NCI-H146 treated with DMSO at 0.1 percent for 48 hours (cell line): Measurements from ENCODE around the gene OVCH2.
A peak's percentile ranks its signal among the peaks of the same experiment; 100 is the strongest.
"Not testable (repeated sequence)": the region's sequence is repeated elsewhere in the genome, so short reads cannot be mapped to it uniquely, and the experiment has no call there.

Experiments
- DNase-seq: peaks from one replicate; lab custom pipeline; 2025; ENCODE audit not compliant: unreplicated experiment; lab: John Stamatoyannopoulos, UW

OVCH2 gene

DNA sequence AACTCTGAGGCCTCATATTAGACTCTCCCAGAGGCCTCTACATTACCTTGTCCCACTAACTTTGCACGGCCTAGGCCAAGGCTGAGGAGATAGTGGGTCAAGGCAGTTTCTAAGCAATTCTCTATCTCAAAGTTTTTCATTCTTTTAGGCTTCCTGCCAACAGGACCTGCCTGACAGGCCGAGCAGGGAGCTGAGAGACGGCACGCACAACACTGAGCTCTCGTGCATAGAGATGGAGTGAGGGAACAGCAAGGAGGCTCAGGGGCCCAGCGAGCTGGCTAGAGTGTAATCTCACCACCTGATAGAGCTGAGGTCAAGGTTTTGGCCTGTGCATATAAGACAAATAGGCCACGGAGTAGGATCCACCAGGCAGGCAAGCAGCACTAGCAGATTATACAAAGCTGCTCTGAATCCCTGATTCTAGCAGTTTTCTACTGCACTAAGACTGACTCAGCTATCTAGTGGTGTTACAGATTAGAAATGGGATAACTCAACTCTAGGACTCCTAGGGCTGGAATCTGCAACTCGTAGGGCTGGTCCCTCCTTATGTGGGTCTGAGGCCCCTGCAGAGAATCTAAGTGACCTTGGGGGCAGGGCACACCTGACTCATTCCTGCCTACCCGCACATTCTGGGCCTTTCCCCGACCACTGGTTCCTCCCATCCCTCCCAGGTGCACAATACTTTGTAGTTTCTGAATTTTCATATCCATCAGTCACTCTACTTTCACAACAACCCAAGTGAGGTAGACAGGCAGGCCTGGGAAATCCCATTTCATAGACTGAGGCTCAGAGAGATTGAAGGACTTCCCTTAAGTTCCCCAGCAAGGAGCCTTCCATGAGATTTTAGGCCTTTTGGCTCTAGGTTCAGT lies 34.7 kb downstream of the OVCH2 start:
- no peak for DNase-seq

DNA sequence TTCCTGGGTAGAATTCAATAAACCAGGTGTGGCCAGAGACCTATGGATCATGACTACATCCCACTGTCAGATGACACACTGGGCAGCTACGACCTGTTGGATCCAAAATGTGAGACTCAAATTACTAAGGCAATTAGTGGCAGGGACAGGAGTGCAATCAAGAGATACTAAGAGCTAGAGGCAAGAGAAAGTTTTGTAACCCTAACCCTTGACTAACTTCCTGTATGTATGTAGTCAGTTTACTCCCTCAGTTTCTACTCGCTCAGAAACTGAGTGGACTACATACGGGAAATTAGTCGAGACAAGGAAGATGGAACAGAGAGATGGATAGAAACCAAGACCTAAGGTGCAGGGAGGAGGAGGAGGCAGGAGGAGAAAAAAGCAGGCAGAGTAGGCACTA lies 35.6 kb downstream of the OVCH2 start:
- DNase-seq, result no peak

DNA sequence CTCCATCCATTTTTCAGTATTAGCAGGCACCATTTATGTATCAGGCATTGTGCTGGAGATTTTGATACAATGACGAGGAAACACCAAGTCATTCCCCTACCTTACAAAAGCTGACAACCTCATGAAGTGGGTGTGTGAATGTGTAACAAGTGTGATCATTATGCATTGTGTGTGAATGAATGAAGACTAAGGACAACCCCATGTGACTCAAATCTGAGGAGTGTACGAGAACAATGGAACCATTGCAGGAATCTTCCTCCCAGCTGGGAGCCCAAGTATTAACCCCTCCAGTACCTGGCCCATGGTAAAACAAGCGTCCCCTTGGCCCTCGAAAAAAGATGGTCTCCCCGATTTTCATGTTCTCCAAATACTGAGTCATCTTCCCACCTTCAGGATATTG lies 37.4 kb downstream of the OVCH2 start:
- no peak for DNase-seq

DNA sequence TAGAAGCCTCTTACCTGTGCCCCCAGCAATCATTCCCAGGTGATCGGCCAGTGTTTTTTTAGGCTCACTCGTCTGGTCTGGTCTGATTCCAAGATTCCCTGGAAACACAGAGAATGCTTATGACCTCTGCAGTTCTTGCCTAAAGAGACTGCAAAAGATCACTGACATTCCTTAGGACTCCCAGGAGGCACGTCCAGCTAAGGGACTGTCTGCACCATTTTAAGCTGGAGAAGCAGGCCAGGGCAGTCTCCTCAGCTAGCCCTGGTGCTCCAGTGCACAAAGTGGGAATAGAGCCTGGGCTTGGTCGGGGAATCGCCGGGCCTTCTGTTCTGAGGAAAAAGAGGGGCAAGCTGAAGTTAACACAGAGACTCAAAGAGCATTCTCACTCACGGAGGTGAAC lies 37.8 kb downstream of the OVCH2 start:
- DNase-seq, result no peak

DNA sequence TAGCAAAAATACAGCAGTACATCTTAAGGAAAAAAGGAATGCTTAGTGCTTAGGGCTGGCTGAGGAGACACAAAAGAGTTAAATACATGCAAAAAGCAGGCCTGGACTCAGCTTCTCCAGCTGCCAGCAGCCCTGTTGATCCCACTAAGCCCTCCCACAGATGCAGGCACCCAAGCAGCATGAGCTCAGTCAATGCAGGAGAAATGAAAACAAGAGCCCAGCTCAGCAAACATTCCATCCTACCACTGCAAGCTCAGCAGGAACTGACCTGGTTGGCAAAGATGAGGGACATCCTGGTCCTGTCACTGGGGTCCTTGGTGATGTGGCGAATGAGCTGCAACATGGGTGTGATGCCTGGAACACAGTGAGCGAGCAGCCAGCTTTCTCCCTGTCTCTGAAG lies 38.8 kb downstream of the OVCH2 start:
- no peak for DNase-seq

- DNase-seq, result no peak
These were observed 39.9 kb downstream of the OVCH2 start for GRCh38 chr11:7666292-7666866.

DNA sequence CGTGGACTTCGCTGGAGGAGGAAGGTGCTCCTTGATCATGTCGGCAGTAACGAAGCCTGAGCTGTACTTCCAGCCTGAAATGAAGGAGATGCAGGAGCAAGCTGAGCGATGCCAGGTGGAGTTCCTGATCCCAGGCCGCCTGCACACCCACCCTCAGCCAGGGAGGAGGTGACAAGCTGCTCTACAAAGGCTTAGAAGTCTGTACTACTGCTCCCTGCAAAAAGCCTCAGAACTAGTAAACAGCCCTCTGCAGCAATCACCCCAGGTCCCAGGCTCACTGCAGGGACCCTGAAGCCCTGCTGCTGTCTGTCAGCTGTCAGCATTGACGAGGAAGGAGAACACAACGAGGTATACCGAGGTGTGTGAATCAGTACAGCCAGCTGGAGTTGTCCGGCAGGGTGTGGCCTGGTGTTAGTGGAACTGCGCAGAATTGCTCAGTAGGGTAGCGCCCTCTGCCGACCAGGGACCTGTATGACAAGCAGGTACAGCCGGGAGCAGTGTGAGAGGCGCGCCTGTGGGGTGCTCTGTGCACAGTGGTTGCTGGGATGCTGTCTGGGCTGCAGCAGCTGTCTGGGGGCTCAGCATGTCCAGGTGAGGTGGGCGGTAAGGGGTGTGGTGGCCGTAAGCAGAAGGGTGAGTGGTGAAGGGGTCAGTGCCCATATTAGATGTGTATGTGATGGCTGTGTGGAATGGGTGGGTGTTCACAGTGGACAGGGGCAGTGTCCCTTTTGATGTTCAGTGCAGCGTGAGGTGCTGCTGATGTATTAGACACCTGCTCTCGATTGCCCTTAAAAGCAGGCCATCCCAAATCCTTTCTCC lies 40.6 kb downstream of the OVCH2 start:
- peak; percentile 21 for DNase-seq

DNA sequence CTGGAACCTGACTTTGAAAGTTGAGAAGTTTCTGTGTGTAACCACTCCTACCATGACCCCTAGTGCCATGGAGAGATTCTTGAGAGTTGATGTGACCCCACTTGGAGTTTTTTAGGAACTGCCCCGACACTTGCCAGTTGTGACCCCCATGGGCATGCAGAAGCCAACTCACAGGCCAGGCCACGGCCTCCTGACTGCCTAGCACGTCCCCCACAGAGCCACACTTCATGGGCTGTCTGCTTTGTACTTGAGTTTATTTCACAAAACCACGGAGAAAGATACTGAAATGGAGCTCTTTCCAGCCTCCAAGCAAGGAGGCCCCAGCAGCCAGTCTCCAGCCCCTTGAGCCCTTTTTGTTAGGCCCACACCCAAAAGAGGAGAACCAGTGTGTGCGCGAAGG lies 41.4 kb downstream of the OVCH2 start:
- no peak for DNase-seq

GRCh38 chr11:7663531-7663930 lies 42.7 kb downstream of the OVCH2 start:
- not testable (repeated sequence) for DNase-seq

DNA sequence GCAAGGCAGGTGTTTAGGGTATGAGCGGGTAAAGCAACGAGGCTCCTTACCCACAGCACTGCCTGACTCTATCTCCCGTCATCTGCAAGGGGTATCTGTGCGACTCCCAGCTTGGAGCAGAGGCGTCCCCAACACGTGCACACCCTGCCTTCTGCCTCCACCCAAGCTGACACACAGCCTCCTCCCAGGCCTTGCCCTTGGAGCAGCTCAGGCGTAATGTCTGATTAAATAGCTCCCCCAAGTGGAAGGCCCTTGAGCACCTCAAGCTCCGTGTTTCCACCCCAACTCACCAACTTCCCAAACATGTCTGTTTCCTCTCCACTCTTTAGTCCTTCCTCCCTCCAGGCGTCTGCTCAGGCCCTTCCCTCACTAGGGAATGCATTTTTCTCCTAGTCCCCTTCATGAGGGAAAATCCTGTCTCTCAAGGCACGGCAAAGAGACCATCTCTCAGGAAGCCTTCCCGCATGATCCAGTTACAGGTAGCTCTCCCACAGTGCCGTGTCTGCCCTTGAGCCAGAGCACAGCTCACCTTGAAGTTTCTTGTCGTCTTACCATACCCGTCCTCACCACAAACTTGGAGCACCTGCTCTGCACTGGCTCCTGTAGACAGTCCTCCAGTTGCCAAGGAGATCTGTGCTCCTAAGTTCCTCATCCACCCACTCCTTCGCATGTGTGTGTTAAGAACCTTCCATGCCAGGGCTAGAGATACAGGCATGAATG lies 48.8 kb downstream of the OVCH2 start:
- DNase-seq, result no peak

DNA sequence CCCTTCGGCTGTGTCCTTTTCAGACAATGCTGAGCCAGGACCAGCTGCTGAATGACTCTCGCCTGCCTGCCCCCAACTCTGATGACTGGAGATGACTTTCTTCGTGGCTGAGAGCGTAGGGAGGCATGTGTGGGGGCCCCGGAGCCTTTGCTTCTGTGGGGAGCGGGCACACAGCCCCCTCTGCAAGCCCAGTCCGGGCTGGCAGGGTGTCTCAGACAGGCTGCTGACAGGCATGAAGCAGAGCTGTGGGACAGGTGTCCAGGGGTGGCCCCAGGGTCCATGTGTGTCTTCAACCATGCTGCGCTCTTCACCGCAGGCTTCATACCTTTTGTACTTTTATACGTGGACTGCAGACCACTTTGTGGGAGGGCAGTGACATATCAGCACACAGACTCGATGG lies 49.6 kb downstream of the OVCH2 start:
- DNase-seq, result no peak

GRCh38 chr11:7655253-7656217 lies 50.7 kb downstream of the OVCH2 start:
- DNase-seq, result no peak

DNA sequence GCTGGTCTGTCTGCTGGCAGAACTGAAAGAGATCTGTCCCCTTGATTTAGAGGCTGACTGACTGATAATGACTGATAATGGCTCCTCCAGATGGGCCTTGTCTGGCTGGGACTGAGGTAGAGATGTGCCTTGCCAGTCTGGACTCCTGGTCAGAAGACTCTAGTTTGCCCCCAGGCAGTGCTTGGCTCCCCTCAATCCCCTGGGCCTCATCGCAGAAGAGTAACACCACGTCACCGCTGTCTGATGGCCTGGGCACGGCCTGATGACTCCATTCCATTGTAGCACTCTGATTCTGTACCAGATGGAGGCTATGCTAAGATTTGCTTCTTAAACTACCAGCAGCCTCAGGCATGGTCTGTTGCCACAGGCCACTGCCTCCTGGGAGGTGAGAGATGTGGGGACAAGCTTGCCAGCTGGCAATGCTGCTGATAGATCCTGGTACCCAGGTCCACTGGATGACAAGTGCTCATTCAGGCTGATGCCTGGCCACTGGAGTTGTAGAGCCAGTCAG lies 52.0 kb downstream of the OVCH2 start:
- DNase-seq, result no peak

- DNase-seq, result no peak
These were observed 54.6 kb downstream of the OVCH2 start for GRCh38 chr11:7651700-7652099.

DNA sequence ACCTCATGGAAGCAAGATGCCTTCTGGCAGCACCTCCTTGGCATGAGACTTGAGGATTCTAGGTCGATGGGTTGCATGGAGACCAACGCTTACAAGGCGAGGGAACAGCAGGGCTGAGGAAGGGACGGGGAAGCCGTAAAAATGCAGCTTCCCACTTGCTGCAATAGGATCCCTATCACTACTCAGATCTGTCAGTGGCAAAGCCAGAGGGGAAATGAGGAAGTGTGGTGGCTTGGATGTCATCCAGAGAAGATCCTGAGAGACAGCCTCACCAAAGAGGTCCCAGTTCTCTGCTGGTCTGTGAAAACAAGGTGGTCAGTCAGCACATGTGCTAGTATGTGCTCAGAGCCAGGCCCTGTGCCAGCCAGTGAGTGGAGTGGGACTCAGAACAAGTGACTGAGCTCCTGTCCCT lies 55.1 kb downstream of the OVCH2 start:
- no peak for DNase-seq

DNA sequence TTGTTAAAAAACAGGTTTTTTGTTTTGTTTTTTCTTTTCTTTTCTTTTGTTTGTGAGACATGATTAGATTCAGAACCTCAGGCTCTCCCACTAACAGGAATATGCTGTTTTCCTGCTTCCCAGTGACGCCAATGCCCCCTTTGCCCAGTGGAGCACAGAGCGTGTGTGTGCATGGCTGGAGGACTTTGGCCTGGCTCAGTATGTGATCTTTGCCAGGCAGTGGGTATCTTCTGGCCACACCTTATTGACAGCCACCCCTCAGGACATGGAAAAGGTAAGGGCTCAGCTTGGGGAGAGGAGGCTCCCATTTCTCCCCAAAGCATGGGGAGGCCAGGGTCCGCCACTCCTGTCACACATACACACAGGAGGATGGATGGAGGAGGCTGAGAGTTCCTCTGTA lies 58.0 kb downstream of the OVCH2 start:
- DNase-seq, result no peak

GRCh38 chr11:7646866-7647265 lies 59.4 kb downstream of the OVCH2 start:
- DNase-seq, result no peak

DNA sequence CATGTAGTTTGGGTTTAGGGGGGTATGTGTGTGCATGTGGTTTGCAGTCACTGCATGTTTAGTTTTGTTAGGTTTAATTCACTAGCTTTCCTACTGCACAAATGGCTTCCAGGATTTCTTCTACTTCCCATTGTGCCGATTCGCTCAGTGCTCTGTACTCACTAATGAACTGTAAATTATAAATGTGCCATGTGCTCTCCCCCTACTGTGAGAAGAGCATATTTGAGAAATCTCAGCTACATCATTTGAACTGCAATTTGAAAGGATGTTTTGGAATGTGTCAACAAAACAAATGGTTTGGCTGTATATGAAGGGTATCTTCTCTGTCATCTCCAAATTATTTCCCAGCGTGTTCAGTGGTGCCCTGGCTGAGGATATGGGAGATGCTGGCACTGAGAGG lies 61.1 kb downstream of the OVCH2 start:
- no peak for DNase-seq

DNA sequence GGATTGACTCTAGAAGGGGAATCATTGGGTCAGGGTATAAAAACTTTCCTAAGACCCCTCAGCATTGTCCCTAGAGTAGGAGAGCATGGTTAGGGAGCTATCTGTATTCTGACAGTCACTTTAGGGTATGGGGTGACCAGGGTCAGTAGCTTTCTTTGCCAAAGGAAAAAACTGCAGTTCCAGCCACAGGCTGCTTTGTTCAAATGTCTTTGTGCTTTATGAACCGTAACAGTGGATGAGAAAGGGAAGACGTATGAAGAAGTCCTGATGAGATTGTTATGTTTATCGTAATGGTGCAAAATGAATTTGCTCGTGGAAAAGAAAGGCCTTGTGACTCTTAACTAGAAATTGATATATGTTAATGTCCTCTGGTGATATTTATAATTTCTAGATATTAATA lies 63.0 kb downstream of the OVCH2 start:
- DNase-seq, result no peak

DNA sequence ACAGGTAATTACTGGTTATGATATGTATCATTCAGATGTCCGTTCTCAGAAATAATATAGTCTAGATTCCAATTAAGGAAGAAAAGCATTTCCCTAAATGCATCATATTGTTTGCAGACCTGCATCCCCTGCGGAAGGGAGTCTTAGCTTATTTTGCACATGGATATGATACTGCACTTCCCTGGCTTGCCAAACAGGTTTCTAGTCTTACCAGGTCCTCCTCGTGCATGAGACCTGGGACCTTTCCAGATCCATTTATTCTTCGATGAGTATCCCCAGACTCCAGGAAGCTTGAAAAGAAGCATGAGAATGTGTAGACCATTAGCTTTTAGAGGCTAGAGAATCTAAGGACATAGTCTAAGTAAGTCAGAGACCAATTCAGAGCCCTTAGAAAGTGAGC lies 63.5 kb downstream of the OVCH2 start:
- DNase-seq, result no peak
